Central memory CD8-positive, alpha-beta T cell (primary cell): ENCODE measurements around the gene CRYBB3.
A peak's percentile ranks its signal among the peaks of the same experiment; 100 is the strongest.
"Not testable (repeated sequence)": the region's sequence is repeated elsewhere in the genome, so short reads cannot be mapped to it uniquely, and the experiment has no call there.

ENCODE experiments used
- ATAC-seq: fragments of 150-1000 bp; cut with Tn5 transposase; replicated peaks from 2 replicates; pipeline ENCODE4 v1.10.0; 2022; ENCODE audit warnings: mild to moderate bottlenecking, moderate FRiP score, moderate number of reproducible peaks; ENCODE audit not compliant: poor library complexity, severe bottlenecking; ENCODE audit errors: extremely low read depth
- DNase-seq, 2 donors: peaks; one replicate each; pipeline ENCODE4 v3.0.0; 2021; ENCODE audit warnings: low spot score in 2 of 2
- H3K27ac Mint-ChIP-seq: one replicate; pipeline ENCODE4 v1.8.0; 2022; ENCODE audit warnings: low read depth, mild to moderate bottlenecking, moderate library complexity, mixed read lengths
- H3K27me3 Mint-ChIP-seq: one replicate; pipeline ENCODE4 v1.8.0; 2022; ENCODE audit warnings: mixed read lengths
- H3K36me3 Mint-ChIP-seq: one replicate; pipeline ENCODE4 v1.8.0; 2022; ENCODE audit warnings: mild to moderate bottlenecking, moderate library complexity, mixed read lengths; ENCODE audit not compliant: insufficient read depth
- H3K4me1 Mint-ChIP-seq: one replicate; pipeline ENCODE4 v1.8.0; 2022; ENCODE audit warnings: mixed read lengths
- H3K4me3 Mint-ChIP-seq: one replicate; pipeline ENCODE4 v1.8.0; 2022; ENCODE audit warnings: mild to moderate bottlenecking, moderate library complexity, mixed read lengths
- H3K9me3 Mint-ChIP-seq: one replicate; pipeline ENCODE4 v1.8.0; 2022; ENCODE audit warnings: mixed read lengths

CRYBB3 gene

DNA sequence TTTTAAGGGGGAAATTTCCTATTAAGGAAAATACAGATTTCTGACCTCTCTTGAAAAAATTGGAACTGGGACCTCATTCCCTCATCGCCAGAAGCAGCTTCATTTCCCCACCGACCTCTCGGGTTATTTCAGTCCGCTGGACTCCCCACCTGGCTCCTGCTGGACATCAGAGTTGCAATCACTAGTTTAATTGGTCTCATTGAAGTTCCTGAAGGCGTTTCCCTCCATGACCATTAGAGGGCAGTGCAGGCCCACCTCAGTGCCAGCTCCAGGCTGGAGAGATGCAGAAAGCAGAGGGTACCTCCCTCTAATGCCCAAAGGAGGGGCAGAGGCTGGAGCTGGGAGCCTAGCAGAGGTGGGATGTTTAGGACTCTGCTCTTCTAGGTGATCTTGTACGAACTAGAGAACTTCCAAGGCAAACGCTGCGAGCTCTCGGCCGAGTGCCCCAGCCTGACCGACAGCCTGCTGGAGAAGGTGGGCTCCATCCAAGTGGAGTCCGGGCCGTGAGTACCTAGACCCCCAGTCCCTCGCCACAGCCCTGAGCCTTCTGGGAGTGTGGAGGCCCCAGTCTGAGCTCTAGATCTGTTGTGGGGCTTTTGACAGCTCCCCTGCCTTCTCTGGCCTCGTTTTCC, 2.7 kb downstream of the CRYBB3 start:
- H3K4me1 Mint-ChIP-seq, result no peaks in the 10 kb centered on the region
- no peaks in the 10 kb centered on the region for H3K9me3 Mint-ChIP-seq
- H3K4me3 Mint-ChIP-seq, result no peak overlapping the region
- H3K27ac Mint-ChIP-seq, result no peak overlapping the region
- H3K36me3 Mint-ChIP-seq, result peaks cover 2% of the 10 kb centered on the region
- no peak for ATAC-seq
- DNase-seq, result peak; percentile 31 to 41
- H3K27me3 Mint-ChIP-seq, result no peaks in the 10 kb centered on the region

DNA sequence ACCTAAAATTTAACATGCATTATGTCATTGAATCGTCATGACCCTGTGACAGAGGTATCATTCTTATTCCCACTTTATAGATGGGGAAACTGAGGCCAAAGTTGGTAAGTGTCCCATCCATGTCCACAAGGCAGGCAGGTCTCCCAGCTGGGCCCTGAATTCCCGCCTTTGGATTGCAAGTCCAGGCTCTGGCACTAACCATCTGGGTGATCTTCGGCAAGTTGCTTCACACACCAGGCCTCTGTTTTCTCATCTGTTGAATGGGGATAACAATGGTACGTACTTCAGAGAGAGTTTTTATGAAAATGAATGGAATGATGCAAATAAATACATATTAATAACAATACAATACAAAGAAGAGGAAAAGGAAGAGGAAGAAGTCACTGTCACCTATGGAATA, 3.4 kb downstream of the CRYBB3 start:
- Mint-ChIP-seq H3K4me1 (no peaks in the 10 kb centered on the region), H3K27me3 (no peaks in the 10 kb centered on the region), H3K4me3 (no peak overlapping the region), H3K9me3 (no peaks in the 10 kb centered on the region), H3K36me3 (no peaks in the 10 kb centered on the region), H3K27ac (no peak overlapping the region)
- DNase-seq (no peak), ATAC-seq (no peak)

DNA sequence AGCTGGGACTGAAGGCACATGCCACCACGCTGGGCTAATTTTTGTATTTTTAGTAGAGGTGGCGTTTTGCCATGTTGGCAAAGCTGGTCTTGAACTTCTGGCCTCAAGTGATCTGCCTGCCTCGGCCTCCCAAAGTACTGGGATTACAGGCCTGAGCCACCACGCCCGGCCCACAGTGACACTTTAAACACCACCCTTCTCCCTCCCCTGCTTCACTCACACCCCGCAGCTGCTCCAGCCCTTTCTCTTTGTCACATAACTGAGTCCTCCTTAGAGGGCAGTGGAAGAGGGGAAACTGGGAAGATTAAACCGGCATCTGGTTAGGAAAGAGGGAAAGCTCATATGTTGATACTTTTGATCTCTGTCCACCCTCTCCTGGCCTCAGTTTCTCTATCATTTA, 4.9 kb downstream of the CRYBB3 start:
- not testable (repeated sequence) for H3K27ac Mint-ChIP-seq, H3K4me3 Mint-ChIP-seq, DNase-seq, H3K9me3 Mint-ChIP-seq, H3K36me3 Mint-ChIP-seq, ATAC-seq, H3K27me3 Mint-ChIP-seq, H3K4me1 Mint-ChIP-seq

DNA sequence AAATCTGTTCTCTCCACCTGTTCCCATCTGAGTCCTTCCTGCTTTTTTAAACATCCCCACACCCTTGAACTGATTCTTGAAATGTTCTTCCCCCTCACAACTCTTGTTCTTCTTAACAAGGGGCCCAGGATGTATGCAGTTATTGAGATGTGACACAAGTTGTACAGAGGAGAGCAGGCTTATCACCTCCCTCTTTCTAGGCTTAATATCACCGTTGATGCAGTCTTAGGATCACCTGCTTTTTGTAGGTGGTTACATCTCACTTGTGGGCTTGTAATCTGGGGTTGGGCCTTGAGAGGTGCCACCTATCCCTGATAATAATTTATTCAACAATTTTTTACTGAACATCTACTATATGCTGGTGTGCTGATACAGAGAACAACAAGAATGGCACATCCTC, 6.2 kb downstream of the CRYBB3 start:
- DNase-seq (no peak), ATAC-seq (no peak)
- Mint-ChIP-seq H3K36me3 (no peaks in the 10 kb centered on the region), H3K4me1 (no peaks in the 10 kb centered on the region), H3K27me3 (no peaks in the 10 kb centered on the region), H3K27ac (no peak overlapping the region), H3K9me3 (no peaks in the 10 kb centered on the region), H3K4me3 (no peak overlapping the region)

DNA sequence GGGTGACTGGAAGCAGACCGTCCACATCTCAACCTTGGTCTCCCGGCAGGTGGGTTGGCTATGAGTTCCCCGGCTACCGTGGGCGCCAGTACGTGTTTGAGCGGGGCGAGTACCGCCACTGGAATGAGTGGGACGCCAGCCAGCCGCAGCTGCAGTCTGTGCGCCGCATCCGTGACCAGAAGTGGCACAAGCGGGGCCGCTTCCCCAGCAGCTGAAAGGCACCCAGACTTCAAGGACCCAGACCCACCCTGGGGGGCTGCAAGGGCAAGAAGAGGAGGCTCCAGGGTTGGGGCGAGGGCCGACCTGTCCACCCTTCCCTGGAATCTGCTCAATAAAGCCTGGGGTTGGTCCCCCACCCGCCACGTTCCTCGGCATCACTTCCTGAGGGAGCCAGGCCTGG, 7.3 kb downstream of the CRYBB3 start:
- no peak overlapping the region for H3K27ac Mint-ChIP-seq
- H3K4me1 Mint-ChIP-seq, result no peaks in the 10 kb centered on the region
- no peaks in the 10 kb centered on the region for H3K9me3 Mint-ChIP-seq
- ATAC-seq (no peak), DNase-seq (no peak)
- H3K4me3 Mint-ChIP-seq, result no peak overlapping the region
- no peaks in the 10 kb centered on the region for H3K27me3 Mint-ChIP-seq
- no peaks in the 10 kb centered on the region for H3K36me3 Mint-ChIP-seq

DNA sequence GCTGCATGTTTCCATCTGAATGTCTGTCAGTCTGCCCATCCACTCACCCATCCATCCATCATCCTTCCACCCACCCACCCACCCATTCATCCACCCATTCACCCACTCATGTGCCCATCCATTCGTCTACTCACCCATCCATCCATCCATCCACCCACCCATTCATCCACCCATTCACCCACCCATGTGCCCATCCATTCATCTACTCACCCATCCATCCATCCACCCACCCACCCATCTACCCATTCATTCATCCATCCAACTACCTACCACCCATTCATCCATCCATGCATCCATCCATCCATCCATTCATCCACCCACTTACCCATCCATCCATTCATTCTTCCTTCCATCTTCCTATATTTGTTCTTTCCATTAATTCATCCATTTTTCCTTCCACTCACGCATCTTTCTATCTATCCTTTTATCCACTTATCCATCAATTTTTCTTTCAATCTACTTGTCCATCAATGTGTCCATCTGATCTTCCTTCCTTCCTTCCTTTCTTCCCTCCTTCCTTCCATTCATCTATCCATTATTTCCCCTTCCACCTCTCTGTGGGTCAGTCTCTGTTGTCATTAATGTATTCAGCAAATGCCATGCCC, 8.0 kb downstream of the CRYBB3 start:
- H3K9me3 Mint-ChIP-seq, result no peaks in the 10 kb centered on the region
- H3K4me1 Mint-ChIP-seq, result no peaks in the 10 kb centered on the region
- no peak overlapping the region for H3K27ac Mint-ChIP-seq
- no peak overlapping the region for H3K4me3 Mint-ChIP-seq
- ATAC-seq (no peak), DNase-seq (no peak)
- H3K27me3 Mint-ChIP-seq, result no peaks in the 10 kb centered on the region
- H3K36me3 Mint-ChIP-seq, result no peaks in the 10 kb centered on the region

DNA sequence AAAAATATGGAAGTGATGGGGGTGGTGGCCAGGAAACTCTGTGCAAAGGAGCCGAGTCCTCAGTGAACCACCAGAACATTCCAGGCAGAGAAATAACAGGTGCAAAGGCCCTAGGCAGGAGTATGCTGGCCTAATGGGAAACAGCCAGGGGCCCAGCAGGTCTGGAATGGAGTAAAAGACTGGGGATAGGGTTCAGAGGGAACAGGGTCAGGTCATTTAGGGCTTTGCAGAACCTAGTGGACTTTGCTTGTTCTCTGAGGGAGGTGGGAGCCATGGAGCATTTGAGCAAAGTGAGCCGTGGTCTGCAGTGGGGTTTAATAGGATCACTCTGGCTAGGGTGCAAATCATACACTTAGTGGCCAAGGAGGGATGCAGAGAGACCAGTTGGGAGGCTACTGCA, 8.7 kb downstream of the CRYBB3 start:
- Mint-ChIP-seq H3K27me3 (peaks cover 2% of the 10 kb centered on the region), H3K4me1 (no peaks in the 10 kb centered on the region), H3K36me3 (no peaks in the 10 kb centered on the region), H3K4me3 (no peak overlapping the region), H3K27ac (no peak overlapping the region), H3K9me3 (no peaks in the 10 kb centered on the region)
- no peak for ATAC-seq
- DNase-seq, result no peak

DNA sequence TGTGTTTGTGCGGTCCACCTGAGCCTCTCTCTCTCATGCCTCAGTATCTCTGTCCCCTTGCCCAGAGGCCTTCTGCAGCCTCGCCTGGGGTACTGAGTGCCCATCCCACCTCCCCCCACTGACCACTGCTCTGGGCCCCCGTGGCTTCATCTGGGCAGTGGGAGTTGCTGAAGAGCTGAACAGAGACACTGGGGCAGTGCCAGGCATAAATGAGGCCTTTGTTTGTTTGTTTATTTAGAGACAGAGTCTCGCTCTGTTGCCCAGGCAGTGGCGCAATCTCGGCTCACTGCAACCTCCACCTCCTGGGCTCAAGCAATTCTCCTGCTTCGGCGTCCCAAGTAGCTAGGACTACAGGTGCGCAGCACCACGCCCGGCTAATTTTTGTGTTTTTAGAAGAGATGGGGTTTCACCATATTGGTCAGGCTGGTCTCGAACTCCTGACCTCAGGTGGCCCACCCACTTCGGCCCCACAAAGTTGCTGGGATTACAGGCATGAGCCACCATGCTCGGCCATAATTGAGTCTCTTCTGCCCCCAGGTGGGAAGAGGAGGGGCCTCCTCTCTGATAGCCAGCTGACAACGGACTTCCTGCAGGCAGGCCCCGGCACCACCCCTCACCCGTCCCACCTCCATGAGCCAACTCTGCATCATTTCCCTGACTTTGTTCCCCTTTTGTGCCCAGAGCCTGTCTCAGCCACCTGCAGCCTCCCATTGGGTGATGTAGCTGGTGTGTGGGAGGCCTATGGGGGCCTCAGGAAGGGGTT, 9.3 kb downstream of the CRYBB3 start:
- no peak for DNase-seq
- H3K27me3 Mint-ChIP-seq, result peaks cover 8% of the 10 kb centered on the region
- H3K9me3 Mint-ChIP-seq, result no peaks in the 10 kb centered on the region
- no peaks in the 10 kb centered on the region for H3K36me3 Mint-ChIP-seq
- H3K4me1 Mint-ChIP-seq, result no peaks in the 10 kb centered on the region
- no peak for ATAC-seq
- no peak overlapping the region for H3K4me3 Mint-ChIP-seq
- no peak overlapping the region for H3K27ac Mint-ChIP-seq

DNA sequence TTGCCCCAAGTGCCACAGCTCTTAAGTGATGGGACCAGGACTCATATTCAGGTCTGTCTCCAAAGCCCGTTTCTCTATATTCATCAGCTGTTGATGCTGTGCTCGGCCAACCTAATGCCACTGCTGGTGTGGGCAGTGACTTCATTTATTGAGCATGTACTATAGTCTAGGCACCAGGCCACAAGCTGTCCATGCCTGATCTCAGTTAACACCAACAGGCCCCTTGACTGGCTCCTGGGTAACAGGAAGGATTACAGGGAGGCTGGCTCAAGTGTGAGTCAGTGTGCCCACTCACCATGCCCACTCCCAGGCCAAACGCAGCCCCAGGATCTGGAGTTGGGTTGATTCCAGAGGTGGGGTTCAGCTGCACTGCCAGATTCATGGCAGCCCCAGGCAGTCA, 11.1 kb downstream of the CRYBB3 start:
- Mint-ChIP-seq H3K27me3 (peaks cover 20% of the 10 kb centered on the region), H3K36me3 (no peaks in the 10 kb centered on the region), H3K4me1 (no peaks in the 10 kb centered on the region), H3K27ac (no peak overlapping the region), H3K9me3 (no peaks in the 10 kb centered on the region), H3K4me3 (no peak overlapping the region)
- DNase-seq (no peak), ATAC-seq (no peak)

DNA sequence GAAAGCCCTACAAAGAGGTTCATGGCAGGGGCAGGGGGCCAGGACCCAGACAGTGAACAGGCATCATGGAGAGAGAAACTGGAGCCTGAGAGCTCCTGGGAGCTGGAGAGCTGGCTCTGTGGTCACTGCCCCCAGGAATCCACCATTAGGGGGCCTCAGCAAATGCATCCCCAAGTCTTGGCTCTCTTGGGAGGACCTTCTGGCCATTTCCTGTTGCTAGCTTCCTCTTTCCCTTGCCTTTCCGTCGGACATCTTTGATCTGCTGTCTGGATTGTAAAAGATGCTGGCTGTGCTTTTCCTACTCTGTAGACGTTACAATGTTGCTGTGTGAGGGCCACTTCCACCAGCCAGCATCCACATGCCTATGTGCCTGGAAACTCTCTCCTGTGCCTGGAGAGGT, 12.7 kb downstream of the CRYBB3 start:
- Mint-ChIP-seq H3K27me3 (peaks cover 35% of the 10 kb centered on the region), H3K36me3 (no peaks in the 10 kb centered on the region), H3K4me3 (no peak overlapping the region), H3K4me1 (no peaks in the 10 kb centered on the region), H3K27ac (no peak overlapping the region), H3K9me3 (no peaks in the 10 kb centered on the region)
- DNase-seq (no peak), ATAC-seq (no peak)

DNA sequence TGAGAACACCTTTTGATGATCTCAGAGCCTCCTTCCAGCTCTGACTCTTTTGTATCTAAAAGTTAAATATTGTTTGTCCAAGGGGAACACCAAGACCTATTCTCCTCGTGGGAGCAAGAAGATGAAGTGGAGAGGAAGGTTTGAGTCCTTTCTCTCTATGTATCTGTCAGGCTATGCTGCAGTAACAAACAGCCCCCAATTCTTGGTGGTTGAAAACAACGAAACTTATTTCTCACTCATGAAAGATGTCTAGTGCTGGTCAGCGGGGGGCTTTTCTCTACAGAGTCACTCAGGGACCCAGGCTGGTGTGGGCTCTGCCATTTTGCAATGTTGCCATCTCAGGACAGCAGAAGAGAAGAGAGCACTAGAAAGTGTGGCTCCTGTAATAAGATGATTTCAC, 13.6 kb downstream of the CRYBB3 start:
- Mint-ChIP-seq H3K36me3 (no peaks in the 10 kb centered on the region), H3K27me3 (peaks cover 44% of the 10 kb centered on the region), H3K4me1 (no peaks in the 10 kb centered on the region), H3K9me3 (no peaks in the 10 kb centered on the region), H3K27ac (no peak overlapping the region), H3K4me3 (no peak overlapping the region)
- ATAC-seq (no peak), DNase-seq (no peak)

DNA sequence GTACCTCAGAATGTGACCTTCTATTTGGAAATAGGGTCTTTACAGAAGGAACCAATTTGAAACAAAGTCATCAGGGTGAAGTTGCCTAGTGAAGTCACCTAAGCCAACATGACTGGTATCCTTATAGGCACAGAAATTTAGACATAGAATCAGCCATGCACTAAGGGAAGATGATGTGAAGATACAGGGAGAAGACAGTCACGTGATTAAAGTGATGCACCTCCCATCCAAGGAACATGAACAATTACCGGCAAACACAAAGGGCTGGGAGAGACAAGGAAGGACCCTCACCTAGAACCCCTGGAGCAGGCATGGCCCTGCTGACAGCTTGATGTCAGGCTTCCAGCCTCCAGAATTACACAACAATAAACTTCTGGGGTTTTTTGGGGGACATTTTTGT, 16.6 kb downstream of the CRYBB3 start:
- Mint-ChIP-seq H3K4me1 (no peaks in the 10 kb centered on the region), H3K27ac (no peak overlapping the region), H3K9me3 (no peaks in the 10 kb centered on the region), H3K4me3 (no peak overlapping the region), H3K27me3 (peaks cover 49% of the 10 kb centered on the region), H3K36me3 (no peaks in the 10 kb centered on the region)
- ATAC-seq (no peak), DNase-seq (no peak)

DNA sequence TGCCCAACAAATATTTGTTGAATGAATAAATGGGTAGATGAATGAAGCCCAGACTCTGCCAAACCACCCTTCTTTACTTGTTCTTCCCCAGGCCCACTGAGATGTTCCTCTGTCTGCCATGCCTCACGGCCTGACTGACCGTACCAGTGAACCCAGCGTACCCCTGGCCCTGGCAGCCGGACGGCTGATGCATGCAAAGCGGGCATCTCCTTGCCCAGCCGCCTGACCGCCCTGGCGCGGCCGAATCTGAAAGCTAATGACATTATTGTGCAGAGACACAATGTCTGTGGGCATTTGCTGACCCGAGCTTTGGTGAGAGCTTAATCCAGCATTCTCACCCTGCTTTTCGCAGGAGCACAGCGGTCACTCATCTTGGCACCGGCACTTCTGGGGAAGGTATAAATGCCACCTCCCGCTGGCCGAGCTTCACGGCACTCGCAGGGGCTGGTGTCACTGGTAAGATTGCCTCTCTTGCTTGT, 19.6 kb downstream of the CRYBB3 start, which contains the start of gene CRYBB2:
CRYBB2 (plus strand) TSS at position 429 of the 479 bp plus-strand sequence. CDS start 1,791 bp downstream, outside the sequence.
- no peak for ATAC-seq
- H3K4me3 Mint-ChIP-seq, result no peak within 1 kb of the TSS
- H3K27ac Mint-ChIP-seq, result no peak within 1 kb of the TSS
- no peaks in the 10 kb centered on the region for H3K4me1 Mint-ChIP-seq
- H3K27me3 Mint-ChIP-seq, result peaks cover 52% of the 10 kb centered on the region
- H3K9me3 Mint-ChIP-seq, result no peaks in the 10 kb centered on the region
- DNase-seq, result no peak
- no peaks in the 10 kb centered on the region for H3K36me3 Mint-ChIP-seq
